GM12801 (cell line): ENCODE measurements around the gene RPL7A.

ENCODE experiments used
- CTCF ChIP-seq: IDR thresholded peaks from one replicate; pipeline ENCODE4 v1.5.1; 2011; ENCODE audit warnings: control low read depth; ENCODE audit not compliant: insufficient read length; ENCODE audit errors: extremely low read depth

RPL7A gene

GRCh38 chr9:133378408-133378962 lies 30.5 kb downstream of the RPL7A start:
- TF ChIP-seq CTCF, result no peak

GRCh38 chr9:133379153-133380086 lies 31.4 kb downstream of the RPL7A start:
- no peak for TF ChIP-seq CTCF

GRCh38 chr9:133380734-133381133 lies 32.7 kb downstream of the RPL7A start:
- no peak for TF ChIP-seq CTCF

GRCh38 chr9:133382507-133383141 lies 34.6 kb downstream of the RPL7A start:
- TF ChIP-seq CTCF, result no peak

- TF ChIP-seq CTCF, result no peak
Measured at GRCh38 chr9:133383438-133383837, 35.4 kb downstream of the RPL7A start.

GRCh38 chr9:133384736-133385321 lies 36.8 kb downstream of the RPL7A start:
- TF ChIP-seq CTCF, result no peak

- TF ChIP-seq CTCF, result no peak
Measured at GRCh38 chr9:133385452-133385851, 37.4 kb downstream of the RPL7A start.
